Measurements from ENCODE around the gene ZNF512B.

DNA sequence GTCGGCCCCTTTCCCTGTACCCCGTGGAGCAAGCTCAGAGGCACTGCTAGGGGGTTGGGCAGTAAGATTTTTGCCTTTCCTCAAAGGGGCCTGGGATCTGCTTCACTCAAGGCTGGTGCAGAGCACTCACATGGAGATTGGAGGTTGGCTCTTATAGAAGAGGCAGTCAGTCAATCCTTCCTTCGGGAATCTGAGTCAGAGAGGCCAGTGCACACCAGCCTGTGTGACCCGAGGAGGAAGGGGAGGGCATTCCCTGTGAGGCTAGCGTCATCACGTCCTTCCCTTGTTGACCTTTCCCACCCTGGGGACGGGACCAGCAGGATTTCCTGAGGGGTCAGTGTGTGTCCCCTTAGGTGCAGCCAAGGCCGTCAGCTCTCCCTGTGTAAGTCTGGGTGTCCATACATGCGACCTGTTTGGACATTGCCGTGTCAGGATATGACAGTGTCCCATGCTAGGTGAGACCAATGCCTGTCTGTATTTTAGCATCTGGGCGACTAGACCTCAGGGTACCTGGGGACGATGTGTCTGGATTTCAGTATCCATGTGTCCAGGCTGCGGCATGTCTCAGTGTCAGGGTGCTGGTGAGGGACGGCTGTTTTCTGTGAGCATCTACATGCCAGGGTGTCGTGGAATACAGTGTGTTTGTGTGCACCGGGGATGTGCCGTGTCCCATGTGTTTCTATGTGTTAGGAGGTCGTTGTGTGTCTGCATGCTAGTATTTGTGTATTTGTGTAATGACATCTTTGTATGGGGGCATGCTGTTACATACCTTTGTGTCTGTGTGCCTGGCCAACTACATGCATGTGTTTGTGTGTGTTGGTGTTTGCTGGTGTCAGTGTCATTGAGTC, 2.8 kb upstream of the ZNF512B start:
- TF ChIP-seq, protein P1, sequence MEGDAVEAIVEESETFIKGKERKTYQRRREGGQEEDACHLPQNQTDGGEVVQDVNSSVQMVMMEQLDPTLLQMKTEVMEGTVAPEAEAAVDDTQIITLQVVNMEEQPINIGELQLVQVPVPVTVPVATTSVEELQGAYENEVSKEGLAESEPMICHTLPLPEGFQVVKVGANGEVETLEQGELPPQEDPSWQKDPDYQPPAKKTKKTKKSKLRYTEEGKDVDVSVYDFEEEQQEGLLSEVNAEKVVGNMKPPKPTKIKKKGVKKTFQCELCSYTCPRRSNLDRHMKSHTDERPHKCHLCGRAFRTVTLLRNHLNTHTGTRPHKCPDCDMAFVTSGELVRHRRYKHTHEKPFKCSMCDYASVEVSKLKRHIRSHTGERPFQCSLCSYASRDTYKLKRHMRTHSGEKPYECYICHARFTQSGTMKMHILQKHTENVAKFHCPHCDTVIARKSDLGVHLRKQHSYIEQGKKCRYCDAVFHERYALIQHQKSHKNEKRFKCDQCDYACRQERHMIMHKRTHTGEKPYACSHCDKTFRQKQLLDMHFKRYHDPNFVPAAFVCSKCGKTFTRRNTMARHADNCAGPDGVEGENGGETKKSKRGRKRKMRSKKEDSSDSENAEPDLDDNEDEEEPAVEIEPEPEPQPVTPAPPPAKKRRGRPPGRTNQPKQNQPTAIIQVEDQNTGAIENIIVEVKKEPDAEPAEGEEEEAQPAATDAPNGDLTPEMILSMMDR (IDR thresholded peaks at IDR 0.05): no peak
- no peak for TF ChIP-seq ZFX (IDR thresholded peaks at IDR 0.05; ENCODE audit: borderline replicate concordance)
